ENCODE data around the gene VWA5B1.

- TF ChIP-seq, protein P1, sequence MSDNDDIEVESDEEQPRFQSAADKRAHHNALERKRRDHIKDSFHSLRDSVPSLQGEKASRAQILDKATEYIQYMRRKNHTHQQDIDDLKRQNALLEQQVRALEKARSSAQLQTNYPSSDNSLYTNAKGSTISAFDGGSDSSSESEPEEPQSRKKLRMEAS (IDR thresholded peaks at IDR 0.05; ENCODE audit: insufficient read depth, insufficient read length): no peak
- TF ChIP-seq EZH2 (IDR thresholded peaks at IDR 0.05; ENCODE audit: borderline replicate concordance, low read depth, low read length, severe bottlenecking) (no peak), POLR2A (IDR thresholded peaks at IDR 0.05; ENCODE audit: low read depth, low read length) (no peak)
These were observed 14.1 kb upstream of the VWA5B1 start for GRCh38 chr1:20276485-20277159.
